CD4-positive, CD25-positive, alpha-beta regulatory T cell (primary cell): Measurements from ENCODE around the gene CFAP46. TPM values are rescaled to one million over a fixed set of nuclear protein-coding genes. Genes with fewer than 3 reads are reported as not detected.

Experiments used
- ATAC-seq, 2 donors: fragments of 150-1000 bp; cut with Tn5 transposase; one replicate each; pipeline ENCODE4 v1.10.0; 2021; ENCODE audit warnings: low read depth in 2 of 2, moderate number of reproducible peaks in 2 of 2, moderate library complexity in 1 of 2
- DNase-seq, 3 donors: peaks; one replicate each; pipeline versions ENCODE4 v3.0.0 to v3.0.0-alpha.2; 2012 to 2022; ENCODE audit warnings: mixed read lengths in 1 of 3
- H3K27ac ChIP-seq: one replicate; pipeline ENCODE4 v1.7.0; 2013; ENCODE audit warnings: mild to moderate bottlenecking, low read length; ENCODE audit not compliant: insufficient read depth, poor library complexity, severe bottlenecking
- H3K27me3 ChIP-seq: one replicate; pipeline ENCODE4 v1.7.0; 2013; ENCODE audit warnings: low read length; ENCODE audit not compliant: control insufficient read depth, insufficient read depth
- H3K36me3 ChIP-seq: one replicate; pipeline ENCODE4 v1.7.0; 2013; ENCODE audit warnings: mild to moderate bottlenecking, low read length, moderate library complexity; ENCODE audit not compliant: control insufficient read depth, insufficient read depth
- H3K4me1 ChIP-seq: 2 replicates; pipeline ENCODE4 v1.7.0; 2013; ENCODE audit warnings: mild to moderate bottlenecking, low read length; ENCODE audit not compliant: insufficient read depth, control insufficient read depth, poor library complexity, severe bottlenecking
- H3K4me3 ChIP-seq: one replicate; pipeline ENCODE4 v1.7.0; 2013; ENCODE audit warnings: low read depth, mild to moderate bottlenecking, low read length, moderate library complexity
- H3K9me3 ChIP-seq, 2 experiments: 1 replicate in 1 of 2; 2 replicates in 1 of 2; pipeline ENCODE4 v1.7.0; 2013; ENCODE audit warnings: low read length in 2 of 2, mild to moderate bottlenecking in 1 of 2, moderate library complexity in 1 of 2; ENCODE audit not compliant: control insufficient read depth in 2 of 2
- H3K27ac Mint-ChIP-seq, 3 donors: one replicate each; pipeline ENCODE4 v1.8.0; 2020 to 2022; ENCODE audit warnings: mild to moderate bottlenecking in 3 of 3, mixed read lengths in 3 of 3, moderate library complexity in 2 of 3
- H3K27me3 Mint-ChIP-seq: one replicate; pipeline ENCODE4 v1.8.0; 2022; ENCODE audit warnings: mild to moderate bottlenecking, mixed read lengths
- H3K36me3 Mint-ChIP-seq: one replicate; pipeline ENCODE4 v1.8.0; 2020; ENCODE audit warnings: mixed read lengths
- H3K4me1 Mint-ChIP-seq, 4 donors: one replicate each; pipeline ENCODE4 v1.8.0; 2020 to 2022; ENCODE audit warnings: mixed read lengths in 4 of 4, mild to moderate bottlenecking in 1 of 4
- H3K4me3 Mint-ChIP-seq, 4 donors: one replicate each; pipeline ENCODE4 v1.8.0; 2020 to 2022; ENCODE audit warnings: mild to moderate bottlenecking in 4 of 4, mixed read lengths in 4 of 4, moderate library complexity in 3 of 4
- H3K9me3 Mint-ChIP-seq, 7 donors: one replicate each; pipeline ENCODE4 v1.8.0; 2020 to 2022; ENCODE audit warnings: mixed read lengths in 7 of 7, mild to moderate bottlenecking in 3 of 7, moderate library complexity in 2 of 7
- polyA plus RNA-seq, 4 donors: library from polyadenylated mRNA; unstranded; fragments of 300-500 nt; fragmentation: Illumina TruSeq; gene quantifications; one replicate each; pipeline ENCODE4 v1.2.3, GENCODE V29; 2021
- total RNA-seq: library from RNA; stranded (reverse); gene quantifications from one replicate; pipeline ENCODE4 v1.2.3, GENCODE V29; 2022

The CFAP46 gene
- total and polyA plus RNA-seq, 5 donors from 2014 or later: not detected

- Histone ChIP-seq H3K36me3 (no peaks in the 10 kb centered on the region), H3K27ac (no peak overlapping the region), H3K4me1 (no peaks in the 10 kb centered on the region), H3K9me3 (no peaks in the 10 kb centered on the region), H3K27me3 (no peaks in the 10 kb centered on the region), H3K4me3 (no peak overlapping the region)
- no peak overlapping the region for H3K27ac Mint-ChIP-seq
- DNase-seq (no peak), ATAC-seq (no peak)
- no peak overlapping the region for H3K4me3 Mint-ChIP-seq
- peaks cover 0 to 3% (median 0%) of the 10 kb centered on the region in 7 donors for H3K9me3 Mint-ChIP-seq
- no peaks in the 10 kb centered on the region for H3K4me1 Mint-ChIP-seq
- peaks cover 10% of the 10 kb centered on the region for H3K27me3 Mint-ChIP-seq
- H3K36me3 Mint-ChIP-seq: no peaks in the 10 kb centered on the region
Measured at GRCh38 chr10:132948351-132948750, 6.0 kb upstream of the CFAP46 start.

- Mint-ChIP-seq H3K27ac (no peak overlapping the region), H3K4me3 (no peak overlapping the region), H3K4me1 (peaks cover 0 to 1% (median 0%) of the 10 kb centered on the region in 4 donors), H3K27me3 (peaks cover 6% of the 10 kb centered on the region), H3K9me3 (peaks cover 0 to 3% (median 0%) of the 10 kb centered on the region in 7 donors), H3K36me3 (no peaks in the 10 kb centered on the region)
- H3K27me3 ChIP-seq: no peaks in the 10 kb centered on the region
- no peak overlapping the region for H3K4me3 ChIP-seq
- DNase-seq (no peak), ATAC-seq (no peak)
- no peaks in the 10 kb centered on the region for H3K4me1 ChIP-seq
- H3K9me3 ChIP-seq: no peaks in the 10 kb centered on the region
- no peaks in the 10 kb centered on the region for H3K36me3 ChIP-seq
- H3K27ac ChIP-seq: no peak overlapping the region
Measured at GRCh38 chr10:132947843-132948242, 5.5 kb upstream of the CFAP46 start.

DNA sequence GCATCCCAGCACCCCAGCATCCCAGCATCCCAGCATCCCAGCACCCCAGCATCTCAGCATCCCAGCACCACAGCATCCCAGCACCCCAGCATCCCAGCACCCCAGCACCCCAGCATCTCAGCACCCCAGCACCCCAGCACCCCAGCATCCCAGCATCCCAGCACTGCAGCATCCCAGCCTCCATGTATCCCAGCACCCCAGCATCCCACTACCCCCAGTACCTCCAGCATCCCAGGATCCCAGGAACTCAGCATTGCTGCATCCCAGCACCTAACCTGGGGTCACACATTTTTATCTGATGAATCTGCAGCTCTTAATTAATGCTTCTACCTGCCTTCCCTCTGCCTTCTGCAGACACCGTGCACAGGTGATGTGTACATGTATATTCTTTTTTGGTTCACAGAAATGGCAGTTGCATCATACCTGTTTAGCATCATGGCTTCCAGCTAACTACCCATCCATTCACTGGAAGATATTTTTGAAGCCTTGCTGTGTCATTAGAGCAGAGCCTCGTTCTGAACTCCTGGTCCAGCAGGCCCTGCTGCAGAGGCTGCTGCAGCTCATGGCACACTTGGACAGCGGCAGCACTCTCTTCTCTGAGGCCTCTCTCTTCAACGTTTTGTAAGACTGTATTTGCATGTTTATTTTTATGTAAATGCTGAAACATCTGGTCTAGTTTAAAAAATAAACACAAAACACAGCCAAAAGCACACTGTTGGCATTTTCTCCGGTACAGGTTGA, 4.6 kb upstream of the CFAP46 start:
- Histone ChIP-seq H3K27me3 (no peaks in the 10 kb centered on the region), H3K9me3 (no peaks in the 10 kb centered on the region), H3K4me1 (no peaks in the 10 kb centered on the region), H3K27ac (no peak overlapping the region), H3K4me3 (no peak overlapping the region), H3K36me3 (no peaks in the 10 kb centered on the region)
- ATAC-seq (no peak), DNase-seq (no peak)
- Mint-ChIP-seq H3K36me3 (no peaks in the 10 kb centered on the region), H3K27ac (no peak overlapping the region), H3K4me3 (no peak overlapping the region), H3K9me3 (peaks cover 0 to 3% (median 0%) of the 10 kb centered on the region in 7 donors), H3K4me1 (peaks cover 0 to 3% (median 0%) of the 10 kb centered on the region in 4 donors), H3K27me3 (peaks cover 9% of the 10 kb centered on the region)

DNA sequence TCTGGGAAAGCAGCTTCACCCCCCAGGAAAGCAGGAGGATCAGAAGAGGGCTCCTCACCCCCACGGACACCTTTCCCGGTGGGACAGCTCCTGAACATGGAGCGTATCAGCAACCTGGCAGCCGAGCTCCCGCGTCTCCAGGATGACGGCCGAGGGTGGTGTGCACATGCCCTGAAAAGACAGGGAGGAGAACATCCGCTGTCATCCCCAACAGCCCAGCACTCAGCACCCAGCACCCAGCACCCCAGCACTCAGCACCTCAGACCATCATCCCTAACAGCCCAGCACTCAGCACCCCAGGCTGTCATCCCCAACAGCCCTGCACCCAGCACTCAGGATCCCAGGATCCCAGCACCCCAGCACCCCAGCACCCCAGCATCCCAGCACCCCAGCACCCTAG, 3.9 kb upstream of the CFAP46 start:
- Mint-ChIP-seq H3K27me3 (peaks cover 15% of the 10 kb centered on the region), H3K4me3 (no peak overlapping the region), H3K9me3 (peaks cover 0 to 3% (median 0%) of the 10 kb centered on the region in 7 donors), H3K27ac (no peak overlapping the region), H3K4me1 (peaks cover 0 to 10% (median 0%) of the 10 kb centered on the region in 4 donors), H3K36me3 (no peaks in the 10 kb centered on the region)
- H3K36me3 ChIP-seq: no peaks in the 10 kb centered on the region
- ATAC-seq: no peak
- H3K27me3 ChIP-seq: peaks cover 3% of the 10 kb centered on the region
- DNase-seq: no peak
- no peaks in the 10 kb centered on the region for H3K4me1 ChIP-seq
- H3K9me3 ChIP-seq: no peaks in the 10 kb centered on the region
- no peak overlapping the region for H3K4me3 ChIP-seq
- no peak overlapping the region for H3K27ac ChIP-seq

GRCh38 chr10:132945894-132946255, 3.5 kb upstream of the CFAP46 start:
- H3K36me3 Mint-ChIP-seq: no peaks in the 10 kb centered on the region
- H3K27ac ChIP-seq: no peak overlapping the region
- peaks cover 0 to 3% (median 0%) of the 10 kb centered on the region in 7 donors for H3K9me3 Mint-ChIP-seq
- H3K4me3 Mint-ChIP-seq: peak overlapping the region in 1 of 4 donors; percentile 29
- ATAC-seq (no peak), DNase-seq (no peak)
- peaks cover 17% of the 10 kb centered on the region for H3K27me3 Mint-ChIP-seq
- peaks cover 0 to 11% (median 0%) of the 10 kb centered on the region in 4 donors for H3K4me1 Mint-ChIP-seq
- H3K27ac Mint-ChIP-seq: no peak overlapping the region
- peaks cover 3% of the 10 kb centered on the region for H3K27me3 ChIP-seq
- no peaks in the 10 kb centered on the region for H3K36me3 ChIP-seq
- H3K9me3 ChIP-seq: no peaks in the 10 kb centered on the region
- no peaks in the 10 kb centered on the region for H3K4me1 ChIP-seq
- no peak overlapping the region for H3K4me3 ChIP-seq

DNA sequence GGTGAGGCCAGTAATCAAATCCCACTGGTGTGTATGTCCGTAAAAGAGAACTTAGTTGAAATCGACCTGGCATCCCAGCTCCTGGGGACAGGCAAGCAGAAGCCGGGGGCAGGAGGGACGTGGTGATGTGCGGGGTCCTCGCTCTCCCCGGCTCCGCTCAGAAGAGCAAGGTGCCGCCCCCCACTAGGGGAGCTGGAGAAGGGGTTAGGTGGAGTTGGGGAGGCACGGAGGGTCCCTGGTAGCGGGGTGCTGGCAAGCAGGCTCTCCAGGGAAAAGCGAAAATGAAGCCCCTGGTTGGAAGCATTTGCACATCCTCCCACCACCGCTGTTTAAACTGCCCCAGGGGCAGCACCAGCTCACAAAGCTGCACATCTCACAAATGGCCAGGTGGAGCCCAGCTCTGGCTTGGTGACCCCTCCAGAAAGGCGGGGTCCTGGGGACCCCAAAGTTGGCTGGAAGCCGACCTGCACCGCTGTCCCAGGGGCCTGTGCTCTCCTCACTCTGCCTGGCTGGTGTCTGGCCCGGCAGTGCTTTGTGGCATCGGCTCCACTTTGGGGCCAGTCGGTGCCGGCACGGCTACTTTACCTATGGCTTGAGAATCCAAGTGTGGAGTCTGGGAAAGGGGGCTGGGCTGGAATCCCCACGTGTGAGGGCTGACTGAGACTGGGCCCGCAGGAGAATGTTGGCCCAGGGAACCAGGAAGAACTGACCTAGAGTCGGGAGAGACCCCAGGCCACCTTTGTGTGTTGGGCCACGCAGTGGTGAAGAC, 2.9 kb upstream of the CFAP46 start:
- Mint-ChIP-seq H3K36me3 (no peaks in the 10 kb centered on the region), H3K27me3 (peaks cover 17% of the 10 kb centered on the region), H3K4me3 (peak overlapping the region in 1 of 4 donors; percentile 7), H3K4me1 (peaks cover 0 to 11% (median 0%) of the 10 kb centered on the region in 4 donors), H3K9me3 (peaks cover 0 to 3% (median 0%) of the 10 kb centered on the region in 7 donors), H3K27ac (no peak overlapping the region)
- H3K4me1 ChIP-seq: no peaks in the 10 kb centered on the region
- ATAC-seq (no peak), DNase-seq (no peak)
- H3K36me3 ChIP-seq: no peaks in the 10 kb centered on the region
- peaks cover 3% of the 10 kb centered on the region for H3K27me3 ChIP-seq
- H3K27ac ChIP-seq: no peak overlapping the region
- no peak overlapping the region for H3K4me3 ChIP-seq
- no peaks in the 10 kb centered on the region for H3K9me3 ChIP-seq

DNA sequence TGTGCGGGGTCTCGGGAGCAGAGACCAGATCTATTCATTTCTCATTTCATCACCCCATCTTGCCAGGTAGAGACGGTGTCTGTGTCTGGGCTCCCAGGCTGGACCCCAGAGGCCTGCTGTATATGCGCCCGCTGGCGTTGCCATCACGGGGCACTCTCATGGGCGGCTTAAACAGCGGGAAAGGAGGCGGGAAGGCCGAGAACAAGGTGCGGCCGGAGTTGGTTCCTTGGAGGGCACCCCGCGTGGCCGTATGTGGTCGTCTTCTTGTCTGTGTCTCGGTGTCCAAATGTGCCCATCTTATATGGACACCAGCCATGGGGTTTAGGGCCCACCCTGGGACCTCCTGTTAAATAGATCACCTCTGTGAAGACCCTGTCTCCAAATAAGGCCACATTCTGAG, 2.1 kb upstream of the CFAP46 start:
- ATAC-seq (no peak), DNase-seq (no peak)
- no peaks in the 10 kb centered on the region for H3K4me1 ChIP-seq
- Mint-ChIP-seq H3K4me3 (no peak overlapping the region), H3K4me1 (peaks cover 0 to 11% (median 0%) of the 10 kb centered on the region in 4 donors), H3K36me3 (no peaks in the 10 kb centered on the region), H3K9me3 (peaks cover 0 to 3% (median 0%) of the 10 kb centered on the region in 7 donors), H3K27ac (no peak overlapping the region), H3K27me3 (peaks cover 23% of the 10 kb centered on the region)
- H3K27me3 ChIP-seq: peaks cover 3% of the 10 kb centered on the region
- H3K36me3 ChIP-seq: no peaks in the 10 kb centered on the region
- no peaks in the 10 kb centered on the region for H3K9me3 ChIP-seq
- H3K4me3 ChIP-seq: no peak overlapping the region
- no peak overlapping the region for H3K27ac ChIP-seq
